Measurements from ENCODE around the gene WDFY3.
"Not testable (repeated sequence)": the region's sequence is repeated elsewhere in the genome, so short reads cannot be mapped to it uniquely, and the experiment has no call there.

The WDFY3 gene

DNA sequence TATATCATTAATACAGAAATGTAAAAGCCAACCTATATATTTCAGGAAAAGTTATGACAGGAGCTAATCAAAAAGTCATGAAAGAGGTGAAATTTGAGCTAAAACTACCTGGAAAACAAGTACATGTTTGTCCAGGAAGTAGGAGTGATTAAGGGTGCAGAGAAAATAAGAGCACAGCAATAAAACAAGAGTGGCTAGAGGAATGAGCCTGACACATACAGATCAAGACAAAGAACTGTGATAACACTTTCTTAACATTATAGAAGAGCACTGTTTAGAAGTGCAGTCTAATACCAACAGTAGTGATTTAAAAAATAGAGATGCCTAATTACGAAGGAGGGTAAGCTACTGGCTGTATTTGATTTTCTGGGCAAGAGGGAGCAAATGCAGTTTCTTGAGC is 125.1 kb downstream of the WDFY3 start:
- no peaks in the 10 kb centered on the region for H3K27me3 ChIP-seq (ENCODE audit: insufficient read depth, poor library complexity, severe bottlenecking)
- DNase-seq (ENCODE audit: low read depth in 1 of 2, low spot score in 1 of 2), result no peak
- TF ChIP-seq GABPA (IDR thresholded peaks at IDR 0.05; ENCODE audit: low read depth) (no peak), POLR2AphosphoS5 (IDR thresholded peaks at IDR 0.05; ENCODE audit: low read depth) (no peak), SPI1 (IDR thresholded peaks at IDR 0.05; ENCODE audit: borderline replicate concordance, low read depth) (no peak)
- TF ChIP-seq, protein P1, sequence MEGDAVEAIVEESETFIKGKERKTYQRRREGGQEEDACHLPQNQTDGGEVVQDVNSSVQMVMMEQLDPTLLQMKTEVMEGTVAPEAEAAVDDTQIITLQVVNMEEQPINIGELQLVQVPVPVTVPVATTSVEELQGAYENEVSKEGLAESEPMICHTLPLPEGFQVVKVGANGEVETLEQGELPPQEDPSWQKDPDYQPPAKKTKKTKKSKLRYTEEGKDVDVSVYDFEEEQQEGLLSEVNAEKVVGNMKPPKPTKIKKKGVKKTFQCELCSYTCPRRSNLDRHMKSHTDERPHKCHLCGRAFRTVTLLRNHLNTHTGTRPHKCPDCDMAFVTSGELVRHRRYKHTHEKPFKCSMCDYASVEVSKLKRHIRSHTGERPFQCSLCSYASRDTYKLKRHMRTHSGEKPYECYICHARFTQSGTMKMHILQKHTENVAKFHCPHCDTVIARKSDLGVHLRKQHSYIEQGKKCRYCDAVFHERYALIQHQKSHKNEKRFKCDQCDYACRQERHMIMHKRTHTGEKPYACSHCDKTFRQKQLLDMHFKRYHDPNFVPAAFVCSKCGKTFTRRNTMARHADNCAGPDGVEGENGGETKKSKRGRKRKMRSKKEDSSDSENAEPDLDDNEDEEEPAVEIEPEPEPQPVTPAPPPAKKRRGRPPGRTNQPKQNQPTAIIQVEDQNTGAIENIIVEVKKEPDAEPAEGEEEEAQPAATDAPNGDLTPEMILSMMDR (IDR thresholded peaks at IDR 0.05; ENCODE audit: insufficient read depth, low read length), result no peak
- TF ChIP-seq, protein P2, sequence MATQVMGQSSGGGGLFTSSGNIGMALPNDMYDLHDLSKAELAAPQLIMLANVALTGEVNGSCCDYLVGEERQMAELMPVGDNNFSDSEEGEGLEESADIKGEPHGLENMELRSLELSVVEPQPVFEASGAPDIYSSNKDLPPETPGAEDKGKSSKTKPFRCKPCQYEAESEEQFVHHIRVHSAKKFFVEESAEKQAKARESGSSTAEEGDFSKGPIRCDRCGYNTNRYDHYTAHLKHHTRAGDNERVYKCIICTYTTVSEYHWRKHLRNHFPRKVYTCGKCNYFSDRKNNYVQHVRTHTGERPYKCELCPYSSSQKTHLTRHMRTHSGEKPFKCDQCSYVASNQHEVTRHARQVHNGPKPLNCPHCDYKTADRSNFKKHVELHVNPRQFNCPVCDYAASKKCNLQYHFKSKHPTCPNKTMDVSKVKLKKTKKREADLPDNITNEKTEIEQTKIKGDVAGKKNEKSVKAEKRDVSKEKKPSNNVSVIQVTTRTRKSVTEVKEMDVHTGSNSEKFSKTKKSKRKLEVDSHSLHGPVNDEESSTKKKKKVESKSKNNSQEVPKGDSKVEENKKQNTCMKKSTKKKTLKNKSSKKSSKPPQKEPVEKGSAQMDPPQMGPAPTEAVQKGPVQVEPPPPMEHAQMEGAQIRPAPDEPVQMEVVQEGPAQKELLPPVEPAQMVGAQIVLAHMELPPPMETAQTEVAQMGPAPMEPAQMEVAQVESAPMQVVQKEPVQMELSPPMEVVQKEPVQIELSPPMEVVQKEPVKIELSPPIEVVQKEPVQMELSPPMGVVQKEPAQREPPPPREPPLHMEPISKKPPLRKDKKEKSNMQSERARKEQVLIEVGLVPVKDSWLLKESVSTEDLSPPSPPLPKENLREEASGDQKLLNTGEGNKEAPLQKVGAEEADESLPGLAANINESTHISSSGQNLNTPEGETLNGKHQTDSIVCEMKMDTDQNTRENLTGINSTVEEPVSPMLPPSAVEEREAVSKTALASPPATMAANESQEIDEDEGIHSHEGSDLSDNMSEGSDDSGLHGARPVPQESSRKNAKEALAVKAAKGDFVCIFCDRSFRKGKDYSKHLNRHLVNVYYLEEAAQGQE (IDR thresholded peaks at IDR 0.05; ENCODE audit: insufficient replicate concordance, low read depth), result no peak

DNA sequence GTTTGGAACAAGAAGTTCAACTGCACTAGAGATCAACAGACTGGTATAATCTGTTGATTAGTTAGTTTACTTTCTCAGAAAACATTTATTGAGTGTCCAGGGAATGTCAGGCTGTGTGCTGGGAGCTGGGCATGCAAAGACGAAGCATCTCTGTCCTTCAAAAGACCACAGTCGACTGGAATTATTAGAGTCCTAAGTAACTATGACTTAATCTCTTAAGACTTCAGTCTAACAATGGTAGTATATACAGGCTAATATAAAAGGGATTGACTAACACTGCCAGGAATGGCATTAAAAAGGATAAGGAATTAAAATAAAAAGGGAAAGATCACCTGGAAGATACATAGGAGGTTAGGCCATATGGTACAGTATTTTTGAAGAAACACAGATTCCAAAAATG is 128.7 kb downstream of the WDFY3 start:
- TF ChIP-seq GABPA (IDR thresholded peaks at IDR 0.05; ENCODE audit: low read depth) (no peak), POLR2AphosphoS5 (IDR thresholded peaks at IDR 0.05; ENCODE audit: low read depth) (no peak), SPI1 (IDR thresholded peaks at IDR 0.05; ENCODE audit: borderline replicate concordance, low read depth) (no peak)
- TF ChIP-seq, protein P2 (IDR thresholded peaks at IDR 0.05; ENCODE audit: insufficient replicate concordance, low read depth), result no peak
- TF ChIP-seq, protein P1 (IDR thresholded peaks at IDR 0.05; ENCODE audit: insufficient read depth, low read length), result no peak
- Histone ChIP-seq H3K27me3 (ENCODE audit: insufficient read depth, poor library complexity, severe bottlenecking) (no peaks in the 10 kb centered on the region), H3K27ac (replicated peaks) (no peak overlapping the region), H3K4me3 (replicated peaks; ENCODE audit: insufficient read depth, low read length) (no peak overlapping the region)
- no peak for DNase-seq (ENCODE audit: low read depth in 1 of 2, low spot score in 1 of 2)

More for the DNA sequence above, 125.1 kb downstream of the WDFY3 start:
- H3K4me3 ChIP-seq (replicated peaks; ENCODE audit: insufficient read depth, low read length), result no peak overlapping the region
- no peak overlapping the region for H3K27ac ChIP-seq (replicated peaks)

DNA sequence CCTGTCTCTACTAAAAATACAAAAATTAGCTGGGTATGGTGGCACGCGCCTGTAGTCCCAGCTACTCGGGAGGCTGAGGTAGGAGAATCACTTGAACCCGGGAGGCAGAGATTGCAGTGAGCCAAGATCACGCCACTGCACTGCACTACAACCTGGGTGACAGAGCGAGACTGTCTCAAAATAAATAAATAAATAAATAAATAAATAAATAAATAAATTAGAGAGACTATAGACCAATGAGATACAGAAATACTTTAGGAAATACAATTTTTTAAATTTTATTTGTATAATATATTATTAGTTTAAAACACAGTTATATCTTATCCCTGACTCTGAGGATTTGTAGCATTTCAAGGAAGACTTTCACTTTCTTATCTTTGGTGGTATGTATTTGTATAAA is 136.9 kb downstream of the WDFY3 start:
- not testable (repeated sequence) for H3K27me3 ChIP-seq (ENCODE audit: insufficient read depth, poor library complexity, severe bottlenecking); H3K4me3 ChIP-seq (replicated peaks; ENCODE audit: insufficient read depth, low read length); DNase-seq (ENCODE audit: low read depth in 1 of 2, low spot score in 1 of 2); H3K27ac ChIP-seq (replicated peaks)

DNA sequence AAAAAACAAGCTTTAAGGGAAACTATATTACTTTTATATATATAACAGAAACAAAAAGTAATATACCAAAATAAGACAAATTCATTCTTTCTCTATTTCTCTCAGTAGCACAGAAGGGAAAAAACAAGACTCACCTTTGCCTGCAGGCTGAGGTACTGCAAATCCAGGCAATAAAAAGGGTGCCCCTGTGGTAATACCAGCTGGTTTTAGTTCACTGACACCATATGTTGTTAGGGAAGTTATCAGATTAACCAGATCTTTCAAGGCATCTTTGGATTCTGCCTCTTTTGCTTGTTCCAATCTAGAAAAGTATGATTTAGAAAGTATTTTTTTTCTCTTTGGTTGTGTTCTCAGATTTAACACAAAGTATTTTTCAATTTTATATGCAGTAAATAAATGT is 139.8 kb downstream of the WDFY3 start:
- TF ChIP-seq, protein P2 (IDR thresholded peaks at IDR 0.05; ENCODE audit: insufficient replicate concordance, low read depth), result no peak
- TF ChIP-seq SPI1 (IDR thresholded peaks at IDR 0.05; ENCODE audit: borderline replicate concordance, low read depth) (no peak), GABPA (IDR thresholded peaks at IDR 0.05; ENCODE audit: low read depth) (no peak), POLR2AphosphoS5 (IDR thresholded peaks at IDR 0.05; ENCODE audit: low read depth) (no peak)
- TF ChIP-seq, protein P1 (IDR thresholded peaks at IDR 0.05; ENCODE audit: insufficient read depth, low read length), result no peak

More for the DNA sequence above, 139.8 kb downstream of the WDFY3 start:
- Histone ChIP-seq H3K27ac (replicated peaks) (no peak overlapping the region), H3K27me3 (ENCODE audit: insufficient read depth, poor library complexity, severe bottlenecking) (no peaks in the 10 kb centered on the region), H3K4me3 (replicated peaks; ENCODE audit: insufficient read depth, low read length) (no peak overlapping the region)
- no peak for DNase-seq (ENCODE audit: low read depth in 1 of 2, low spot score in 1 of 2)

Data from HL-60 (cell line).